NCI-H128 (cell line): ENCODE results near the gene PARD3.

ENCODE experiments used
- DNase-seq: peaks from one replicate; lab custom pipeline; 2025; ENCODE audit not compliant: unreplicated experiment; lab: John Stamatoyannopoulos, UW

PARD3 gene

GRCh38 chr10:34124522-34125035 lies 690.5 kb downstream of the PARD3 start:
- DNase-seq: no peak

DNA sequence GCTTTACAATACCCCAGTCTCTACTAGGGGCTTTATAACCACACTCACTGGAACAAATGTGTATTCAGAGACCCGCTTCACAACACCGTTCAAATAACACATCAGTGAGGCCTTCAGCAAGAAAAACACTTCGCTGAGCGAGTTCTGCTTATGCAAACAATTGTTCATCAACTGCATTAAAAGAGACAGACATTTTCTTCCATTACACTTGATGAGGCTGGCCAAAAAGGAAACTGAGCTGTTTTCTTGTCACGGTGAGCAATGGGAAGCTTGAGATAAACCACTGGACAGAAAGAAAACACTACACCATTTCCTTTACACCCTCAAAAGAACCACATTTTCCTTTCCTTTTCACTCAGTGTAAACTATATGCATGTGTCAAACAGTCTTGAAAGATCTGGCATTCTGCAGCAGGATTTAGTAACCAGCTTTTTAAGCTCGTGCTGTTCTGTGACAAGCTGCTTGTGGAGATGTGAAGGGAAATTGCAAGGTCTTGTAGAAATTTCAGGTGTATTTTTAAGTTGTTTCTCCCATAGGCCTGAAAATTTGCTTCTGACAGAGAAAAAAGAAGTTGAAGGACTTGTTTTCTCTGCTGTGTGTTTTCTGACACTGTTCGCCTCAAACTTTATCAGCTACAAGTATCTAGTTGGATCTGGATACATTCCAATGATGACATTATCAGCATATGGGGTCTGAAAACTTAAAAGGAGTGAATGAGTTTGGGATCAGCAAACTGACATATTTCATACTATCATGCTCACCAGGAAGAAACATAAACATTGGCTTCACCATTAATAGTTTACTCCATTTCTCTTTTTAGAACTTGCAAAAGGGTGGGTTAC lies 693.1 kb downstream of the PARD3 start:
- no peak for DNase-seq

- no peak for DNase-seq
Measured at GRCh38 chr10:34121125-34121753, 693.9 kb downstream of the PARD3 start.

DNA sequence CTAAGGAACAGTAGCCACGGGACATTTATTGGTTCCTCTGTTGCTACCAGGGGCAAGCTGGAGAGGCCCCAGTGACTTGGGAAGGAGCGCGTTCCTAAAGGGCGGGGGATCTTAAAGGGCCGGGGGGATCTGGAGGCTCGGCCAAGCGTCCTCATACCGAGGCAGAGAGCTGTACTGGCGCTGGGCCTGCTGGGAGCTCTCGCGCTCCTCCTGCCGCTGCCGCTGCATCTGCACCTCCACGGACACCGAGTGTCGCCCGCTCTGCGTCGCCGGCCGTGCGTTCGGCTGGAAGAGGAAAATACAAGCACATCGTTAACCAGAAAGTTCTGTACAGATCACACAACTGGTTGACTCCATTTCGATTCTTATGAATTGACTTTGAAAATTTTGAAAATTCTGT lies 695.6 kb downstream of the PARD3 start:
- no peak for DNase-seq

DNA sequence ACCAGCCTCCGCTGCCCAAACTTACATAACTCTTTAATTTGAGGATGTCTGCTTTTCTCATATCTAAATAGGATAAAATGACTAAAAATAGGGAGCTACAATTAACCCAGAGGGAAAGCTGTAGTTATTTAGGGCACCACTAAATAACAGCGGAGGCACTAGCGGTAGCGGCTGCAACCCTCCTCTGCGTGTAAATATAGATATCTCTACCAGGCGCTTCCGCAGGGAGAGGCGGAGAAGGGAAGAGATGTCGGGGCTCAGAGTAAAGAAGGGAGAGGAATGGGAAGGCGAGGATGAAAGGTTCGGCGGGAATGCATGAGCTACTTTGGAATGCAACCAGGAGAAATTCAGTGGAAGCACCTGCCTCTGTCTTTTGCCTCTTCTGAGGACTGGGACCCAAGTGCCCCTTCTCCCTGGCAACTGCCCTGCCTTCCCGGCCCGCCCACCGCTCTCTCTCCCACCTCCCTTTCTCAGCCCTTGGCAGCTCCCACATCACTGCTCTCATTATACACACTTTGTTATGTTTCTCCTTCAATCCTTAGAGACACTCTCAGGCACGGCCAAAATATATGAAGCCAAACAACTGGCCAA lies 698.3 kb downstream of the PARD3 start:
- no peak for DNase-seq

- no peak for DNase-seq
Measured at GRCh38 chr10:34116220-34116641, 698.9 kb downstream of the PARD3 start.

GRCh38 chr10:34114914-34115313 lies 700.2 kb downstream of the PARD3 start:
- DNase-seq: no peak

DNA sequence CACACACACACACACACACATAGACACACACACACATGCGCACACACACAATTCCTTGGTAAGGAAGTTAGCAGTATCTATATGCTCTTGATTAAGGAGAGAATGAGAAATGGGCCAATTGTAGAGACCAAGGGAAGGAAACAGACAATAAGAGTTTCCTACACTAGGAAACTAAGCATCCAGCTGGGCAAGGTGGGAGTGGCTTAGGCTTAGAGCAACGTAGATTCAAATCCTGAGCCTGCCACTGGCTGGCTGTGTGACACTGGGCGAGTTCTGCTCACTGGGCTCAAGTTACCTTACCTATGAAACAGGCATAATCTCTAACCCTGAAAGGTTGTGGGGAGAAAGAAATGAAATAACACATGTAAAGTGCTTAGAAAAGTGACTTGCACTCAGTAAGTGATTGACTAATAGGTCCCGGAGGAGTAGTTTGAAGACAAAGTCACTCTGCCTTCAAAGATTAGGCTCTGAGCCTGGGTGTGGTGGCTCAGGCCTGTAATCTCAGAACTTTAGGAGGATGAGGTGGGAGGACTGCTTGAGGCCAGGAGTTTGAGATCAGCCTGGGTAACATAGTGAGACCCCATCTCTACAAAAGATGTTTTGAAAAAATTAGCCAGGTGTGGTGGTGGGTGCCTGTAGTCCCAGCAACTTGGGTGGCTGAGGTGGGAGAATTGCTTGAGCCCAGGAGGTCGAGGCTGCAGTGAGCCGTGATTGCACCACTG lies 701.4 kb downstream of the PARD3 start:
- DNase-seq: no peak

DNA sequence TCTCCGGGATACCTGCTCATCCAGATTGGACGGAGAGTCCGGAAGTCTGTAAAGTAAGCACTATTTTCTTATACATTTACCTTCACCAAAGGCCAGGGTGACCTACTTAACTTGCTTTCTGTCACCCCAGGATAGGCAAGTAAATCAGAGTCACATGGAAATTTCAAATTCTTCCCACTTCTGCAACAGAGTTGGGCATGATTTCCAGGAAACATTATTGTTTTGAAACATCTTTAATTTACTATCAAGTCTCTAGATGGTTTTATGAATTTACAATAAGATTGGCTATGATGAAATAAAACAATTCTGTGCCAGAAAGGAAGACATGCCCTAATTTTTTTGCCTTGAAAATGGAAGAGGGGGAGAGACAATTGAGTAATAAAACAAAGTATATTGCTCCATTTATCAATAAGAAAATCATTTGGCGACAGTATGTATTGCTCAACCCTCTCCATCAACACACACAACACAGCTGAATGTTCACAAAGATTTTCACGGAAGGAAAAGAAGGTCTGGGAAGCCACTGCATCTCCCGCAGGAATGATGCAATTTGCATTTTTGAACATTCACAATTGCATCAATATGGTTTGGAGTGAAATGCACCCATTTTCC lies 702.8 kb downstream of the PARD3 start:
- no peak for DNase-seq

DNA sequence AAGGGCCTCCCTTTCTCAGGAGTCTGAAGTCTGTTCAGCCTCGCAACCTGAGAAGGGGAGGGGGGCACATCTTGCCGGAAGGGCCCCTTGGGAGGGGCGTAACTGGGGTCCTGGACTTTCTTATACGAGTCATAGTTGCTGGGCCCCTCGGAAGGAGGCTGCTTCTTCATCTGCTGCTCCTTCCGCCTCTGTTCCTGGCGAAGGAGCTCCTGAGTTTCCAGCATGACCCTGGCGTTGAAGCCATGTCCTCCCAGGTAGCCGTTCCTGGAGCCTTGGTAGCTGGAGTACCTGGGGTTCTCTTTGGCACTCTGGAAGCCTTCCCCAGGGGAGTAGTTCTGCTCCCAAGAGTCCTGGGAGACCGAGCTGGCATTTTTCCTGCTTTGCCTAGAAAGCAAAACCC lies 703.9 kb downstream of the PARD3 start:
- DNase-seq: no peak

DNA sequence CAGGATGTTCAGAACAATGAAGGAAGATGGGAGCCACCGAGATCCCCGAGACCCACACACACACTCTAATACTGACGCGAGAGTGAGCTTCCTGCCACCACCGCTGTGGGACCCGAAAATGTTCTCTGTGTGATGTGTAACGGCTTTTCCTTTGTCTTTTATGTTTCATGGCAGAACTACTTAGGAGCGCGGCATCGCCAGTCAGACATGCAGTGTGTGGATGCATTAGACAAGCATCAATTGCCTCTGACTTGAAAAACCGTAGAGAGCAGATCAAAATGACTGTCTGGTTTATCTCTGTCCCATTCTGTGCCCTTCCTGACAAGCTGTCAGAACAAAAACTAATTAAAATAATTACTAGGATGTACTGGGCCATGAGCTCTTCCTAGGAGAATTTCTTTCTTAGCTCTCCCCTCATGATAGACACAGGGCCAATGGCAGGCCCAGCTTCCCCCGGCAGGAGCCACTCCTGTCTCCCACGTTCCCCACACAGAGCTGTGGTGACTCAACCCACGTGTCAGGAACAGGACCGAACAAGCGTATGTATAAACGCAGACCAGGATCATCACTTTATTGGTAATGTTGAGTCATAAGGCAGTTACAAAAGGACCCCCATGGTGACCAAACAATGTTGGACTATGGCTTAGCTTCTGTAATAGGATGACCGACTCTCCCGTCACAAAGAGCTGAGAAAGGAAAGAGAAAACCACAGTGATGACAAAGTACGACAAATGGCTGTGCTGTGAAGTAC lies 705.0 kb downstream of the PARD3 start:
- DNase-seq: no peak

GRCh38 chr10:34109495-34109894 lies 705.6 kb downstream of the PARD3 start:
- no peak for DNase-seq

GRCh38 chr10:34107626-34108516 lies 707.2 kb downstream of the PARD3 start:
- no peak for DNase-seq

DNA sequence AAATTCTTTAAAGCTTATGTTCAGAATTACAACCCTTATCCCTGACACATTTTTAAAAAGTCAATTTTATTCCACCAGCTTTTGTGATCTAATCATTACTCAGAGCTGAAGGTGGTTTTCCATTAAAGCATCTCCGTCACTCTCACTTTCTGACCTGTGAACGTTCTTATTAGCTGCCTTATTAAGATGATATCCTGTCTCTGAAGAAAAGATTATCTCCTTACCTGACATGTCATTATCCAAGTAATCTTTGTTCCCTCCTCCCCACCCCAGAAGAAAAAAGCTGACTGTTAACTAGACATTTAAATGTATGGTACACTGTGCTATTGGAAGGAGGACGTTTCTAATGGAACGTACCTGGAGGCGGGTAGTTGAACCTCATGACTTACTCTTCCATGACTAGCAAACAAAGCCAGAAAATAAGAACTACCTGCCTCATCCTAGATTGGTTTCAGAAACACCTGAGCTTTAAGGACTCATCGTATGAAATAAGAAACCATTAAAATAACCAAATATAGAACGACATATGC lies 708.7 kb downstream of the PARD3 start:
- DNase-seq: no peak

DNA sequence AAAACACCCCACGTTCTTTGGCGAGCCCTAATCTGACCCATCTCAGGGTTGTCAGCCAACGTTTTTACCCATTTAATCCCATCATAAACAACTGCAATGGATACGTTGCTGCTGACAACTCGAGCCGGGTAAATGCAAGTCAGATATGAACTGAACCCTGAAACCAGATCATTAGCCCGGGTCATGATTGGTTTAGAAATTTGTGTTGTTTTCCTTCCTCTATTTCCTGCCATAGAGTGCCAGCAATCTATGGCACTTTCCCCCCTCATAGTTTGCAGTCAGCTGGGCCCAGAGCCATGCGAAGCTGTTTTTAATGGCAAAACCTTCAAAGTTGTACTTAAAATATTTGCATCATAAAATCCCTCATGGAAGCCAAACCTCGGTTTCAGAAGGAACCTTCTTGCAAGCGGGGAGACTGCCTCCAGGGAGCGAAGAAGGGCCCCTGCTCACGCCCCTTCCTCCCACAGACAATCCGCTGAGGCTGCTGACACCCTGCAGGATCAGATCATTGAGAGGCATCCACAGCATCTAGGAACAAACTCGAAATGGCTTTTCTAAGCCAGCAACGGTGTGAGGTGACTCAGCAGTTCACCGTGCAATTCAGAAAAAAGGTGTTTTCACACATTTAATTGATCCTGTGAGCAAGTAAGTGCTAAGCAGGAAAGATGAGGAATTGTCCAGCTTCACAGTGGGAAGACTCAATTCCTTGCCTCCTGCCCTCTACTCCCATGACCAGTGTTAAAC lies 710.1 kb downstream of the PARD3 start:
- no peak for DNase-seq

- DNase-seq: no peak
Measured at GRCh38 chr10:34102893-34103506, 712.1 kb downstream of the PARD3 start.

GRCh38 chr10:34102237-34102673 lies 712.8 kb downstream of the PARD3 start:
- DNase-seq: no peak

- no peak for DNase-seq
Measured at GRCh38 chr10:34101001-34101400, 714.1 kb downstream of the PARD3 start.
